Mesendoderm (in vitro differentiated cells): ENCODE results near the gene SSNA1.

Source experiments
- DNase-seq: peaks from one replicate; pipeline ENCODE4 v3.0.0; 2013
- H2AK5ac ChIP-seq: 2 replicates; pipeline ENCODE4 v1.6.1; 2013; ENCODE audit warnings: low read length, inconsistent platforms
- H2BK120ac ChIP-seq: 2 replicates; pipeline ENCODE4 v1.6.1; 2013; ENCODE audit warnings: low read depth, mild to moderate bottlenecking, low read length, moderate library complexity, mixed read lengths
- H2BK15ac ChIP-seq: replicated peaks from 2 replicates; pipeline ENCODE4 v1.6.1; 2013; ENCODE audit warnings: low read depth, mild to moderate bottlenecking, moderate library complexity
- H2BK5ac ChIP-seq: 2 replicates; pipeline ENCODE4 v1.6.1; 2013; ENCODE audit warnings: low read length, inconsistent platforms
- H3K18ac ChIP-seq: 2 replicates; pipeline ENCODE4 v1.6.1; 2013; ENCODE audit warnings: mild to moderate bottlenecking, low read length, mixed read lengths
- H3K23ac ChIP-seq: one replicate; pipeline ENCODE4 v1.6.1; 2013; ENCODE audit warnings: low read length
- H3K27ac ChIP-seq: 2 replicates; pipeline ENCODE4 v1.5.1; 2013; ENCODE audit warnings: low read depth, mild to moderate bottlenecking, inconsistent platforms, low read length, moderate library complexity
- H3K27me3 ChIP-seq: 2 replicates; pipeline ENCODE4 v1.6.1; 2013; ENCODE audit warnings: low read length, control low read depth, mild to moderate bottlenecking, inconsistent platforms; ENCODE audit not compliant: insufficient read depth, poor library complexity
- H3K36me3 ChIP-seq: 2 replicates; pipeline ENCODE4 v1.6.1; 2013; ENCODE audit warnings: low read length, inconsistent platforms; ENCODE audit not compliant: control insufficient read depth, insufficient read depth
- H3K4ac ChIP-seq: one replicate; pipeline ENCODE4 v1.6.1; 2013; ENCODE audit warnings: low read depth, mild to moderate bottlenecking, low read length, moderate library complexity
- H3K4me1 ChIP-seq: 2 replicates; pipeline ENCODE4 v1.6.1; 2013; ENCODE audit warnings: low read depth, low read length, inconsistent platforms; ENCODE audit not compliant: control insufficient read depth
- H3K4me2 ChIP-seq: 2 replicates; pipeline ENCODE4 v1.6.1; 2013; ENCODE audit warnings: low read length
- H3K4me3 ChIP-seq: 2 replicates; pipeline ENCODE4 v1.5.1; 2013; ENCODE audit warnings: mild to moderate bottlenecking, low read length
- H3K56ac ChIP-seq: one replicate; pipeline ENCODE4 v1.6.1; 2013; ENCODE audit warnings: low read length
- H3K79me1 ChIP-seq: 2 replicates; pipeline ENCODE4 v1.6.1; 2013; ENCODE audit warnings: low read length, inconsistent platforms
- H3K79me2 ChIP-seq: 2 replicates; pipeline ENCODE4 v1.6.1; 2013; ENCODE audit warnings: mild to moderate bottlenecking, low read length; ENCODE audit not compliant: control insufficient read depth, insufficient read depth
- H3K9ac ChIP-seq: 2 replicates; pipeline ENCODE4 v1.6.1; 2013; ENCODE audit warnings: low read length, inconsistent platforms
- H4K5ac ChIP-seq: one replicate; pipeline ENCODE4 v1.6.1; 2013; ENCODE audit warnings: low read length
- H4K8ac ChIP-seq: one replicate; pipeline ENCODE4 v1.6.1; 2013; ENCODE audit warnings: low read depth, mild to moderate bottlenecking, control low read depth, low read length, moderate library complexity
- WGBS: extraction: QIAGEN DNeasy Blood & Tissue Kit; methylation state at CpG from one replicate; pipeline ENCODE4 v1.1.7; 2013; ENCODE audit warnings: low lambda C conversion rate, missing lambda C conversion rate; ENCODE audit not compliant: insufficient coverage; ENCODE audit errors: extremely low coverage; 5-methylcytosine and 5-hydroxymethylcytosine counted together

The SSNA1 gene

GRCh38 chr9:137232510-137232909, 44.0 kb downstream of the SSNA1 start:
- Histone ChIP-seq H4K8ac (no peak overlapping the region), H3K18ac (no peak overlapping the region), H3K9ac (no peak overlapping the region), H2AK5ac (no peak overlapping the region), H3K36me3 (no peaks in the 10 kb centered on the region), H3K79me1 (no peaks in the 10 kb centered on the region), H2BK120ac (no peak overlapping the region), H3K4me3 (no peak overlapping the region), H4K5ac (no peak overlapping the region), H3K4me2 (no peak overlapping the region), H3K79me2 (no peaks in the 10 kb centered on the region), H3K4ac (no peak overlapping the region), H2BK5ac (no peak overlapping the region), H3K27ac (no peak overlapping the region), H3K56ac (no peak overlapping the region), H3K27me3 (no peaks in the 10 kb centered on the region), H3K23ac (no peak overlapping the region), H2BK15ac (no peak overlapping the region), H3K4me1 (peaks cover 2% of the 10 kb centered on the region)
- WGBS, result no CpG with 5 or more reads among the region's 24 CpGs
- DNase-seq, result no peak

- no peaks in the 10 kb centered on the region for H3K79me2 ChIP-seq
- no peak overlapping the region for H2BK5ac ChIP-seq
- H3K23ac ChIP-seq, result no peak overlapping the region
- H4K8ac ChIP-seq, result no peak overlapping the region
- H3K9ac ChIP-seq, result no peak overlapping the region
- no peaks in the 10 kb centered on the region for H3K27me3 ChIP-seq
- no peak overlapping the region for H3K4me2 ChIP-seq
- H3K36me3 ChIP-seq, result no peaks in the 10 kb centered on the region
- H3K79me1 ChIP-seq, result peaks cover 1% of the 10 kb centered on the region
- H3K4me1 ChIP-seq, result peaks cover 2% of the 10 kb centered on the region
- H3K18ac ChIP-seq, result no peak overlapping the region
- H4K5ac ChIP-seq, result no peak overlapping the region
- no peak overlapping the region for H2BK15ac ChIP-seq
- DNase-seq, result no peak
- H3K56ac ChIP-seq, result no peak overlapping the region
- H3K27ac ChIP-seq, result no peak overlapping the region
- no peak overlapping the region for H3K4me3 ChIP-seq
- no peak overlapping the region for H3K4ac ChIP-seq
- no peak overlapping the region for H2AK5ac ChIP-seq
- WGBS, result no CpG with 5 or more reads among the region's 40 CpGs
- no peak overlapping the region for H2BK120ac ChIP-seq
Observed at GRCh38 chr9:137233143-137233980, 44.9 kb downstream of the SSNA1 start.

- no peak overlapping the region for H3K9ac ChIP-seq
- no peak overlapping the region for H4K5ac ChIP-seq
- H2BK5ac ChIP-seq, result no peak overlapping the region
- H3K4me2 ChIP-seq, result no peak overlapping the region
- no peak overlapping the region for H2AK5ac ChIP-seq
- no peak overlapping the region for H2BK120ac ChIP-seq
- no peaks in the 10 kb centered on the region for H3K36me3 ChIP-seq
- H3K79me2 ChIP-seq, result peaks cover 3% of the 10 kb centered on the region
- no peak overlapping the region for H3K4me3 ChIP-seq
- H3K4me1 ChIP-seq, result peaks cover 2% of the 10 kb centered on the region
- DNase-seq, result no peak
- peaks cover 6% of the 10 kb centered on the region for H3K79me1 ChIP-seq
- H3K56ac ChIP-seq, result no peak overlapping the region
- WGBS, result no CpG with 5 or more reads among the region's 40 CpGs
- no peaks in the 10 kb centered on the region for H3K27me3 ChIP-seq
- H4K8ac ChIP-seq, result no peak overlapping the region
- H3K27ac ChIP-seq, result no peak overlapping the region
- no peak overlapping the region for H3K23ac ChIP-seq
- H2BK15ac ChIP-seq, result no peak overlapping the region
- no peak overlapping the region for H3K18ac ChIP-seq
- H3K4ac ChIP-seq, result no peak overlapping the region
Observed at GRCh38 chr9:137234055-137234697, 45.7 kb downstream of the SSNA1 start.

GRCh38 chr9:137234758-137235423, 46.4 kb downstream of the SSNA1 start:
- Histone ChIP-seq H3K9ac (no peak overlapping the region), H3K18ac (no peak overlapping the region), H2BK15ac (no peak overlapping the region), H2AK5ac (no peak overlapping the region), H3K4me3 (no peak overlapping the region), H2BK120ac (no peak overlapping the region), H3K36me3 (no peaks in the 10 kb centered on the region), H3K4me2 (no peak overlapping the region), H4K8ac (no peak overlapping the region), H3K4me1 (peaks cover 2% of the 10 kb centered on the region), H3K23ac (no peak overlapping the region), H3K56ac (no peak overlapping the region), H4K5ac (no peak overlapping the region), H3K27ac (no peak overlapping the region), H2BK5ac (no peak overlapping the region), H3K27me3 (no peaks in the 10 kb centered on the region), H3K79me1 (peaks cover 6% of the 10 kb centered on the region), H3K4ac (no peak overlapping the region), H3K79me2 (peaks cover 3% of the 10 kb centered on the region)
- DNase-seq, result no peak
- no CpG with 5 or more reads among the region's 18 CpGs for WGBS

GRCh38 chr9:137235424-137236237, 47.2 kb downstream of the SSNA1 start:
- Histone ChIP-seq H3K4me3 (no peak overlapping the region), H3K27ac (no peak overlapping the region), H3K4ac (no peak overlapping the region), H4K5ac (no peak overlapping the region), H3K4me2 (no peak overlapping the region), H2AK5ac (no peak overlapping the region), H3K36me3 (no peaks in the 10 kb centered on the region), H3K4me1 (peaks cover 2% of the 10 kb centered on the region), H2BK120ac (no peak overlapping the region), H3K79me2 (peaks cover 3% of the 10 kb centered on the region), H3K27me3 (no peaks in the 10 kb centered on the region), H3K9ac (no peak overlapping the region), H3K79me1 (peaks cover 6% of the 10 kb centered on the region), H4K8ac (no peak overlapping the region), H3K18ac (no peak overlapping the region), H2BK5ac (no peak overlapping the region), H2BK15ac (no peak overlapping the region), H3K56ac (no peak overlapping the region), H3K23ac (no peak overlapping the region)
- no CpG with 5 or more reads among the region's 35 CpGs for WGBS
- no peak for DNase-seq
